Brain pericyte (primary cell): ENCODE data around the gene JMJD6.
"Not testable (repeated sequence)": the region's sequence is repeated elsewhere in the genome, so short reads cannot be mapped to it uniquely, and the experiment has no call there.

ENCODE experiments used
- DNase-seq: peaks from one replicate; pipeline ENCODE4 v3.0.0-alpha.2; 2012; ENCODE audit warnings: low read depth, low spot score

The JMJD6 gene

DNA sequence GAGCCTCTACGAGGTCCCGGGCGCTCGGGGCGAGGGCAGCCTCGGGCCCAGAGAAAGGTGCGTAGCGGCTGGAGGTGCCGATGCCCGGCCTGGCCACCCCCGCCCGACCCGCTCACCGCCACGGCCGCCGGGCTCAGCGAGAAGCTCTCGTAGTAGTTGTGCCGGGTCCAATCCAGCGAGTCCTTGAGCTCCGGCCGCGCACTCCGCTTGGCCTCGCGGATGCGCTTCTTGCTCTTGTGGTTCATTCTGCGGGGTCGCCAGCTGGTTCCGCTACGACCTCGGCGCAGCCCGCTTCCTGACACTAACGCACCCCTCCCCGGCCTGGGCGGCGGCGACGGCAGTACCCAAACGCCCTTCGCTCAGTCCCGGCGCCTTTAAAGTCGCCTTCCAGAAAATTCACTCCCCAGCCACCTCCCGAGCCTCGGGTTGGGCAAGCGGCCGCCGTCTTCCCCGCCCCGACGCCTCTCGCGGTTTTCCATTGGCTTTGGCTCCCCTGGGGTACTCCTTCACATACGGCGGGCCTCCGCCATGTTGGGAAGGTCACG, at the start of gene JMJD6:
Gene JMJD6 (minus strand): TSS at position 376 of the 545 bp plus-strand sequence. CDS start 131 bp downstream, at position 245.
- DNase-seq: peak; percentile 86

- DNase-seq: no peak
Observed at GRCh38 chr17:76775021-76775600, 48.7 kb upstream of the JMJD6 start.

- no peak for DNase-seq
Observed at GRCh38 chr17:76772842-76773525, 46.6 kb upstream of the JMJD6 start.

DNA sequence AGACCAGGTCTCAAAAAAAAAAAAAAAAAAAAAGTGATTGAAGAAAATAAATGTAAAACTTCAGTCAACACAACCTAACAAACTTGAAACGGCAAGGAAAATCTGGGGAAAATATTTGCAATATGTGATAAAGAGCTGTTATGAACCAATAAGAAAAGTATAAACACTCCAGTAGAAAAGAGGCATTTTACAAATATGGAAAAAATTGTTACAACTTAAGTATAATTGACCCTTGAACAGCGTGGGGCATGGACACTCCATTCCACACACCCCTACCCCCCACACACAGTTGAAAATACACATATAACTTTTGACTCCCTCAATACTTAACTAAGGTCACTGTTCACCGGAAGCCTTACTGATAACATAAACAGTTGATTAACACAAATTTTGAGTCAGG, 32.2 kb upstream of the JMJD6 start:
- no peak for DNase-seq

GRCh38 chr17:76757256-76757655, 30.9 kb upstream of the JMJD6 start:
- DNase-seq: no peak

DNA sequence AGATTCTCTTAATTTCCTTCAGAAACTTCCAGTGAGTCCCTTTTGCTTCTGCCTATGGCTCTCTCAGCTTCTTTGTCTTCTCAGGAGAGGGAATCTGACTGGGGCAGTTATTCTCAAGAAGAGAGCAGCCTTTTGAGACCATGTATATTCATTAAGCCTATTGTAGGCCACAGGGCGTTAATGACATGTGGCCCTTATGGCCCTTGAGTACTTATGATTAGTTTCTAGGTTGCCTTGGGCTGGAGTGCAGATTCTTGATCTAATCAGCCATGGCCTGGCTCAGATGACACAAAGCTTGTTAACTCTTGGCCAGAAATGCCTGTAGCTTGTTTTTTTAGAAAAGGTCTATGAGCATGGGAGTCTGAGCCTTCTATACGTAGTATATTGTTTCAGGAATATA, 28.9 kb upstream of the JMJD6 start:
- DNase-seq: no peak

- DNase-seq: no peak
Observed at GRCh38 chr17:76753061-76753961, 26.9 kb upstream of the JMJD6 start.

DNA sequence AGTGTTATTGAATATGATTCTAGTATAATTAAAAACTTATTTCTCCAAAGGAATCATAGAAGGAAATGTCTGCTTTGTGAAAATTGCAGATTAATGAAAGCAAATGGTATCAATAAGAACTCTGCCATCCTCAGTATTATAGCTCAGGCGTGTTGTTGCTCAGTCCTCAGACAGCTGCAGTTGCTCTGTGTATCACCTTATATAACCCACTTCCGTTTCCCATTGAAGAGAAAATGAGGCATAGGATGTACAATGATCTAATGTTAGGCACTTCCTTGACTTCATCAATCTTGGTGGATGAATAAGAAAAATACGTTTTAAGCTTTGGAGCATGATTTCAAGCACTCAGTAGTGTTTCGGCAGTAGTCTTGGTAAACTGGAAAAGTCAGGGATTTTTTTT, 25.6 kb upstream of the JMJD6 start:
- no peak for DNase-seq

GRCh38 chr17:76751416-76751993, 25.1 kb upstream of the JMJD6 start:
- DNase-seq: no peak

- DNase-seq: no peak
Observed at GRCh38 chr17:76748657-76749056, 22.3 kb upstream of the JMJD6 start.

- no peak for DNase-seq
Observed at GRCh38 chr17:76747716-76748363, 21.4 kb upstream of the JMJD6 start.

DNA sequence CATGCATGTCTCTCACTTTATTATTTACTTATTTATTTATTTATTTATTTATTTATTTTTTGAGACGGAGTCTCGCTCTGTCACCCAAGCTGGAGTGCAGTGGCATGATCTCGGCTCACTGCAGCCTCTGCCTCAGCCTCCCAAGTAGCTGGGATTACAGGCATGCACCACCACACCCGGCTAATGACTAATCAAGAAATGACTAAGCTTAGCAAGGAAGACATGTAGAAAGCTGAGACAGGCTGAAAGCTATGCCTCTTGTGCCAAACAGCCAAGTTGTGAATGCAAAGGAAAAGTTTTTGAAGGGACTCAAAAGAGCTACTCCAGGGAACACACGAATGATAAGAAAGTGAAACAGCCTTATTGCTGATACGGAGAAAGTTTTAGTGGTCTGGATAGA, 19.4 kb upstream of the JMJD6 start:
- not testable (repeated sequence) for DNase-seq

DNA sequence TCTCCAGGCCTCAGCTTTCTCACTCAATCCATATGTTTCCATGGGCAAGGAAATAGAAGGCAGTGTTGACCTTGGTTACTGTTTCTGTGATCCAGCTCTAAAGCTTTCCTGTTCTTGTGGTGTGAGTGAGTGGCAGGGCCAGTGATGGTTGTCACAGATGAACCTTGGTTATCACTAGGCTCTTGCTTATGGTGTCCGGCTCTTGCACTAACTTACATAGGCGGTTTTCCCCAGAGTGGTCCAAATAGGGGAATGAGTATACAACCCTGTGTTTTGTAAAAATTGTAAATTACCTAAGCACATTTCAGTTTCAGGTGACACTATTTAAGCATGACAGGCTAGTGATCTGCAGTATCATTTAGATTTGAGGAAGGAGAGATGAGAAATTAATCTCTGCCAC, 18.3 kb upstream of the JMJD6 start:
- DNase-seq: no peak

GRCh38 chr17:76742958-76743357, 16.6 kb upstream of the JMJD6 start:
- DNase-seq: no peak

DNA sequence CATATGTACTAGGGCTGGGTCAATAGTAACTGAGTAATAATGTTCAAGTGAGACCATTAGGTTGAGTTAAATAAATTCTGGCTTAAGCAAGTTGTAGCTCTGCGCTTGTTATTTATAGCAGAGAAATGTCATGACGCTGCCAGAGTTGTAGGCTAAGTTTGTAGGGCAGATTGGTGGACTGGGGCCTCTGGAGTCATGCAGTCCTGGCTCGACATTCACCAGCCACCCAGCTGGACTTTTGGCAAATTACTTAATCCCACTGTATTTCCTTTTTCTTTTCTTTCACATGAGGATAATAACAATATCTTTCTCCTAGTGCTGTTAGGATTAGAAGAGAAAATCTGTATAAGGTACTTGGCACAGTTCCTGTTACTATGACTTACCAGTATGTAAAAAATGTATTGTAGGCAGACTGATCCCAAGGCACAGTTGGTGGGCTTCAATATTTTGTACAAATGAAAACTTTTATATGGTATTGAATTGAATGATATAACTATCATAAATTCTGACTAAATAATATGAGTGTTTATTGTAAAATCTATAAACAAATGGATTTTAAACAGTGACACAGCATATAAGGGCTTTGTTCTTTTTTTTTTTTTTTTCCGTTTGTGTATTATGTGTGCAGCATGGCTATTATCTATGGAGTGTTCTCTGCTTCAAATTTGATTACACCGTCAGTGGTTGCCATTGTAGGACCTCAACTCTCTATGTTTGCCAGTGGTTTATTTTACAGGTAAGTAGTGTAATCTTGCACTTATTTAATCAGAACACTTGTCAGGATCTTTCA, 14.1 kb upstream of the JMJD6 start:
- DNase-seq: no peak

GRCh38 chr17:76739568-76740115, 13.2 kb upstream of the JMJD6 start:
- not testable (repeated sequence) for DNase-seq

DNA sequence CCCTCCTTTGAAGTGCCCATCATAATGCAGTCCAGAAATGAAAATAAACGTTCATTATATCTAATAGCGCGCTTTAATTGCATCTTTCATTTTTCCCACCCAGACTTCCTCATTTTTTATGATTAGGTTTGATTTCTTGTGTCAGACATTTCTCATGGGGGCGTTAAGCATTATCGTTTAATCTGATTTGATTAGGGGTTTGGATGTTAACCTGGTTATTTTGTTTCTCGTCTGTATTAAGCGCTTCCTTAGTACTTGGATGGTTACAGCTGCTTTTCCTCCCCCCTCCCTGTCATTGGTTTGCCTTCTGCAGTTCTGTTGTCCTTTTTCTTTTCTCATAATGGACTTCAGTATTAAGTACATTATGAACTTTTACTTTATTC, 12.1 kb upstream of the JMJD6 start:
- no peak for DNase-seq

DNA sequence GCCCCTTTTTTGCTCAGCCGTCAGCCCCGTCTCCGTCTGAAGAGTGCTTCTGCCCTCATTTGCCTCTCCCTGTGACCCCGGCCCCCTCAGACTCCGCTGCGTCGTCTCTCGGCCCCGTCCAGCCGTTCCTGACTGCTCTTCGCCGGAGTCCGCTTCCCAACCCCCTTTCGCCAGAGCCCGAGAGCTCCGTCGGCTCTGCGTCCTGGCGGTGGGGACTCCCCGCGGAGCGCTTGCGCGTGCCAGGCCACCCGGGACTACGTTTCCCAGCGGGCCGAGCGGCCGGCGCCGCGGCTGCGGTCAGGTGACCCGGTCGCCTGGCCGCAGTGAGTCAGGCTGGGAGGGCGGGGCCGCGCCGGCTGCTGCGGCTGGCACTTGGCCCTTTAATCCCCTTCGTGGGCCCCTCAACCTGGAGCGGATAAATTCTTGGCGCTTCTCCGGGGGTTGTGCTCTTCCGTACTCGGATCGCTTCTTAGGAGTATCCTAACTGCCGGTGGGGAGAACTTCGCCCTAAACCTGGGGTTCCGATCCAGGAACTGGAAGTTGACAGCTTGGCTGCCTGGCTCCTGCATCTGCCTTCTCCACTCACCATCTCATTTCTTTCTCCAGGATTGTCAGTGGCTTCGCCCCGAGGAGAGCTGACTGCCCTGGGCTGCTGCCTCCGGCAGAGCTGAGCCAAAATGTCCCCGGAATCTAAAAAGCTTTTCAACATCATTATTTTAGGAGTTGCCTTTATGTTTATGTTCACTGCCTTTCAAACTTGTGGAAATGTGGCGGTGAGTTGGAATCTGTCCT, 11.5 kb upstream of the JMJD6 start, which contains the start of gene MFSD11:
Gene MFSD11 (plus strand): TSS at position 444 of the 792 bp plus-strand sequence. CDS start 234 bp downstream, at position 678.
- peak; percentile 89 for DNase-seq

- peak; percentile 95 for DNase-seq
Observed at GRCh38 chr17:76737082-76737675, 10.8 kb upstream of the JMJD6 start, which contains the start of gene SRSF2. Gene SRSF2, minus strand, starts transcription at chr17:76737331. Its CDS starts 171 bp downstream, at chr17:76737160.
